ENCODE data around the gene ABCB8. TPM values are rescaled to one million over a fixed set of nuclear protein-coding genes. Genes with fewer than 3 reads are reported as not detected.

ABCB8 gene
- total and polyA plus RNA-seq, 7 experiments from 2014 or later = 13.8 to 88.0 (median 64.4) TPM

DNA sequence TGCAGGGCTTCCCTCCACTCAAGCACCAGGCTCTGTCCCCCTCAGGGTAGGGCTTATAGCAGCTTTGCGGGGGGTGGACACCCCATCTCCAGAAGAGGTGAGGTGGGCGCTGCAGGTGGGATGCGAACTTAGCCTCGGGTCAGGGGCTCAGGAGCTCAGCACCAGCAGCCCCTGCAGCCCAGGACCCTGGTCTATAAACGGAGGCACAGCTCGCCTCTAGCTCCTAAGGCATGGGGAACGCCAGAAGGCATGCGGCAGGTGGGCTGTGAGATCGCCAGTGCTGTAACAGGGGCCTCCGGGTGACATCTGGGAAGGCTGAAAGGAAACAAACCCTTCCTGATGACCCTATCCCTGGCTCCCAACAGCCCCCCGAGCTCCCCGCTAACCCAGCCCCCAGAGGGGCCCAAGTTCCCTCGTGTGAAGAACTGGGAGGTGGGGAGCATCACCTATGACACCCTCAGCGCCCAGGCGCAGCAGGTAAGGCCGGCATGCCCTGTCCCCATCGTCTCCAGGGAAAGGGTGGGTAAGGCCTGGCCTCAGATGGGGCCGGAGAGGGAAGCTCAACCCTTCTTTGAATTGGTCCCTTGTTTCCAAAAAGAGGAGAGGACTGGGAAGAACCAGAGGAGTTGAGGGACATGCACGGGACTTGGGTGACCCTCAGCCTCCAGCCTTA is 33.3 kb upstream of the ABCB8 start:
- Mint-ChIP-seq H3K36me3 (peaks cover 1 to 14% (median 8%) of the 10 kb centered on the region in 5 donors), H3K4me3 (peak overlapping the region in 9 of 10 donors; percentile 21 to 72 (median 63)), H3K27me3 (peaks cover 0 to 3% (median 0%) of the 10 kb centered on the region in 5 donors), H3K9me3 (peaks cover 0 to 21% (median 15%) of the 10 kb centered on the region in 11 donors), H3K27ac (peak overlapping the region in 8 of 9 donors; percentile 30 to 87 (median 61)), H3K4me1 (peaks cover 16 to 55% (median 45%) of the 10 kb centered on the region in 7 donors)
- ChIA-PET POLR2A (interaction anchor here (0.5 to 3.5 kb wide), 9 partner anchors 10 to 500 kb away, joined by 3 to 33 read pairs (median 10); partner anchors contain the start of gene ABCB8), CTCF (interaction anchor here (0.6 to 3.1 kb wide), 11 partner anchors 10 to 116 kb away, joined by 3 to 20 read pairs (median 3); partner anchors contain the start of gene ABCB8)
- intact Hi-C loops (cut with micrococcal nuclease) = loop anchor here in 1 of 2 donors (1.0 kb wide), 1 partner anchor 18 kb away; no protein-coding TSS in a partner anchor
- Histone ChIP-seq H3K36me3 (ENCODE audit: control insufficient read depth in 2 of 3, insufficient read depth in 3 of 3, low read length in 3 of 3) (no peaks in the 10 kb centered on the region), H3K27me3 (ENCODE audit: control insufficient read depth in 2 of 2, insufficient read depth in 2 of 2, low read length in 2 of 2) (no peaks in the 10 kb centered on the region), H3K27ac (ENCODE audit: low read depth, low read length) (peak overlapping the region; percentile 68), H3K4me3 (ENCODE audit: low read length) (peak overlapping the region; percentile 29), H3K9me3 (ENCODE audit: control insufficient read depth in 2 of 3, low read length in 3 of 3) (peaks cover 0 to 16% (median 9%) of the 10 kb centered on the region in 3 experiments), H3K4me1 (ENCODE audit: control insufficient read depth in 2 of 2, insufficient read depth in 2 of 2, low read length in 2 of 2) (peaks cover 8 to 57% of the 10 kb centered on the region in 2 donors)
- no peak for ATAC-seq
- no peak for DNase-seq

DNA sequence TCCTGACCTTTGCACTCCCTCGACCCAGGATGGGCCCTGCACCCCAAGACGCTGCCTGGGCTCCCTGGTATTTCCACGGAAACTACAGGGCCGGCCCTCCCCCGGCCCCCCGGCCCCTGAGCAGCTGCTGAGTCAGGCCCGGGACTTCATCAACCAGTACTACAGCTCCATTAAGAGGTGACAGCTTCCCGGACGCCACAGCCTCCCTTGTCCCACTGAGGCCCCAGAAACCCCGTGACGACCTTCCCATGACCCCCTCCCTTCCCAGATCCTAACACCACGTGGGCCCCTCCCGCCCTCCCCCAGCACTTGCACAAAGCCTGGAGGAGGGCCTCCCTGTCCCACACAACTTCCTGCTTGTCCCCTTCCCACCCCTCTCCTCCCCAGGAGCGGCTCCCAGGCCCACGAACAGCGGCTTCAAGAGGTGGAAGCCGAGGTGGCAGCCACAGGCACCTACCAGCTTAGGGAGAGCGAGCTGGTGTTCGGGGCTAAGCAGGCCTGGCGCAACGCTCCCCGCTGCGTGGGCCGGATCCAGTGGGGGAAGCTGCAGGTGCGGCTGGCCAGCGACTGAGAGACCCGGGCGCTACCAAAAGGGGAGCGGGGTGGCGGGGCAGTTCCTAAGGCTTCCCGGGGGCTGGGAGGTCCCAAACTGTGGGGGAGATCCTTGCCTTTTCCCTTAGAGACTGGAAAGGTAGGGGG is 31.7 kb upstream of the ABCB8 start:
- Histone ChIP-seq H3K36me3 (ENCODE audit: control insufficient read depth in 2 of 3, insufficient read depth in 3 of 3, low read length in 3 of 3) (peaks cover 0 to 4% (median 0%) of the 10 kb centered on the region in 3 experiments), H3K27me3 (ENCODE audit: control insufficient read depth in 2 of 2, insufficient read depth in 2 of 2, low read length in 2 of 2) (no peaks in the 10 kb centered on the region), H3K27ac (ENCODE audit: low read depth, low read length) (no peak overlapping the region), H3K4me1 (ENCODE audit: control insufficient read depth in 2 of 2, insufficient read depth in 2 of 2, low read length in 2 of 2) (peaks cover 8 to 59% of the 10 kb centered on the region in 2 donors), H3K4me3 (ENCODE audit: low read length) (no peak overlapping the region), H3K9me3 (ENCODE audit: control insufficient read depth in 2 of 3, low read length in 3 of 3) (peaks cover 0 to under 1% (median 0%) of the 10 kb centered on the region in 3 experiments)
- ChIA-PET POLR2A (interaction anchor here (1.0 to 3.4 kb wide), 7 partner anchors 8 to 22 kb away, joined by 3 to 17 read pairs (median 4); no protein-coding TSS in a partner anchor), CTCF (interaction anchor here (0.8 to 1.4 kb wide), 3 partner anchors 8 to 16 kb away, joined by 3 read pairs; no protein-coding TSS in a partner anchor)
- Mint-ChIP-seq H3K27ac (peak overlapping the region in 1 of 9 donors; percentile 38), H3K36me3 (peaks cover 0 to 4% (median 3%) of the 10 kb centered on the region in 5 donors), H3K27me3 (no peaks in the 10 kb centered on the region), H3K9me3 (peaks cover 0 to 6% (median 3%) of the 10 kb centered on the region in 11 donors), H3K4me1 (peaks cover 14 to 64% (median 40%) of the 10 kb centered on the region in 7 donors), H3K4me3 (peak overlapping the region in 7 of 10 donors; percentile 39 to 69 (median 55))
- ATAC-seq (no peak), DNase-seq (no peak)
- intact Hi-C loops (cut with micrococcal nuclease) = no loop called here

- CTCF ChIA-PET = interaction anchor here (0.8 to 1.6 kb wide), 4 partner anchors 8 to 17 kb away, joined by 3 to 4 read pairs (median 3); no protein-coding TSS in a partner anchor
- H3K27ac Mint-ChIP-seq = peak overlapping the region in 1 of 9 donors; percentile 41
- peaks cover 14 to 64% (median 40%) of the 10 kb centered on the region in 7 donors for H3K4me1 Mint-ChIP-seq
- POLR2A ChIA-PET = interaction anchor here (1.0 to 3.4 kb wide), 7 partner anchors 8 to 22 kb away, joined by 3 to 17 read pairs (median 4); no protein-coding TSS in a partner anchor
- H3K36me3 ChIP-seq (ENCODE audit: control insufficient read depth in 2 of 3, insufficient read depth in 3 of 3, low read length in 3 of 3) = peaks cover 0 to 10% (median 0%) of the 10 kb centered on the region in 3 experiments
- no peaks in the 10 kb centered on the region for H3K27me3 ChIP-seq (ENCODE audit: control insufficient read depth in 2 of 2, insufficient read depth in 2 of 2, low read length in 2 of 2)
- peaks cover 8 to 59% of the 10 kb centered on the region in 2 donors for H3K4me1 ChIP-seq (ENCODE audit: control insufficient read depth in 2 of 2, insufficient read depth in 2 of 2, low read length in 2 of 2)
- H3K9me3 Mint-ChIP-seq = peaks cover 0 to 5% (median 3%) of the 10 kb centered on the region in 11 donors
- DNase-seq (peak in 1 of 9 donors; percentile 21), ATAC-seq (no peak)
- H3K27me3 Mint-ChIP-seq = no peaks in the 10 kb centered on the region
- H3K4me3 ChIP-seq (ENCODE audit: low read length) = no peak overlapping the region
- no peak overlapping the region for H3K27ac ChIP-seq (ENCODE audit: low read depth, low read length)
- intact Hi-C loops (cut with micrococcal nuclease) = no loop called here
- H3K9me3 ChIP-seq (ENCODE audit: control insufficient read depth in 2 of 3, low read length in 3 of 3) = no peaks in the 10 kb centered on the region
- peak overlapping the region in 6 of 10 donors; percentile 6 to 69 (median 51) for H3K4me3 Mint-ChIP-seq
- H3K36me3 Mint-ChIP-seq = peaks cover 0 to 7% (median 3%) of the 10 kb centered on the region in 5 donors
These were observed 31.2 kb upstream of the ABCB8 start for GRCh38 chr7:150997075-150997511.

DNA sequence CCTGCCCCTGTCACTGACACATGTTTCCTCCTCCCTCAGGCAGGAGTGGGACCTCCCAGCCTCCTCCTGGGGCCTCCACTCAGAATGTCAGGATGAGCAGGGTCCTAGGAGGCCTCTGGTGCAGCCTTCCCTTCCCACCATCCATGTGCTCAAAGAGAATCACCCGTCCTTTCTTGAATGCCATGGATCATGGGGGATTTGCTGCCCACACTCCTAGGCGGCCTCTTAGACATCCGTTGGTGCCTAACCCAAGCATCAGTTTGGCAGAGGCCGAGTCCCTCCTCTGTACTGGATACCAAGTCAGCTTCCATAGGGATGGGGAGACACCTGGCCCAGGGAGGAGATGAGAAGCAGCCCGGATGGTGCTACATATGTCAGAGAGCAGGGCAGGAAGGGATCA is 30.4 kb upstream of the ABCB8 start:
- H3K27me3 Mint-ChIP-seq = no peaks in the 10 kb centered on the region
- H3K36me3 ChIP-seq (ENCODE audit: control insufficient read depth in 2 of 3, insufficient read depth in 3 of 3, low read length in 3 of 3) = peaks cover 0 to 17% (median 0%) of the 10 kb centered on the region in 3 experiments
- H3K4me1 ChIP-seq (ENCODE audit: control insufficient read depth in 2 of 2, insufficient read depth in 2 of 2, low read length in 2 of 2) = peaks cover 8 to 59% of the 10 kb centered on the region in 2 donors
- ATAC-seq (no peak), DNase-seq (no peak)
- H3K36me3 Mint-ChIP-seq = peaks cover 0 to 11% (median 2%) of the 10 kb centered on the region in 5 donors
- ChIA-PET POLR2A (interaction anchor here (0.6 to 3.4 kb wide), 6 partner anchors 8 to 24 kb away, joined by 3 to 17 read pairs (median 4); no protein-coding TSS in a partner anchor), CTCF (interaction anchor here (1.4 to 1.6 kb wide), 2 partner anchors 9 to 16 kb away, joined by 3 to 4 read pairs; no protein-coding TSS in a partner anchor)
- H3K4me3 Mint-ChIP-seq = peak overlapping the region in 8 of 10 donors; percentile 33 to 69 (median 48)
- H3K9me3 ChIP-seq (ENCODE audit: control insufficient read depth in 2 of 3, low read length in 3 of 3) = no peaks in the 10 kb centered on the region
- H3K9me3 Mint-ChIP-seq = peaks cover 0 to 2% (median 0%) of the 10 kb centered on the region in 11 donors
- no peak overlapping the region for H3K27ac ChIP-seq (ENCODE audit: low read depth, low read length)
- H3K4me1 Mint-ChIP-seq = peaks cover 14 to 60% (median 40%) of the 10 kb centered on the region in 7 donors
- peak overlapping the region in 2 of 9 donors; percentile 10 to 32 for H3K27ac Mint-ChIP-seq
- H3K27me3 ChIP-seq (ENCODE audit: control insufficient read depth in 2 of 2, insufficient read depth in 2 of 2, low read length in 2 of 2) = no peaks in the 10 kb centered on the region
- H3K4me3 ChIP-seq (ENCODE audit: low read length) = no peak overlapping the region
- intact Hi-C loops (cut with micrococcal nuclease) = no loop called here

DNA sequence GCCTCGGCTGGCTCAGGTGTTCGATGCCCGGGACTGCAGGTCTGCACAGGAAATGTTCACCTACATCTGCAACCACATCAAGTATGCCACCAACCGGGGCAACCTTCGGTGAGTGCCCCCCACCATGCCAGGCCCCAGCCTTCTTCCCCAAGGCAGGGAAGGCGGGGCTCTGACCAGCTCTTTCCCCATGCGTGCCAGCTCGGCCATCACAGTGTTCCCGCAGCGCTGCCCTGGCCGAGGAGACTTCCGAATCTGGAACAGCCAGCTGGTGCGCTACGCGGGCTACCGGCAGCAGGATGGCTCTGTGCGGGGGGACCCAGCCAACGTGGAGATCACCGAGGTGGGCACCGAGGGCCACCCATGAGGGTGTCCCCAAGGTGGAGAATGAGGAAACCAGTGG is 29.9 kb upstream of the ABCB8 start:
- Mint-ChIP-seq H3K4me3 (peak overlapping the region in 5 of 10 donors; percentile 20 to 69 (median 55)), H3K27me3 (no peaks in the 10 kb centered on the region), H3K9me3 (peaks cover 0 to 2% (median 0%) of the 10 kb centered on the region in 11 donors), H3K4me1 (peaks cover 14 to 57% (median 40%) of the 10 kb centered on the region in 7 donors), H3K27ac (peak overlapping the region in 3 of 9 donors; percentile 19 to 67 (median 32)), H3K36me3 (peaks cover 0 to 13% (median 2%) of the 10 kb centered on the region in 5 donors)
- ATAC-seq (no peak), DNase-seq (no peak)
- Histone ChIP-seq H3K9me3 (ENCODE audit: control insufficient read depth in 2 of 3, low read length in 3 of 3) (no peaks in the 10 kb centered on the region), H3K27me3 (ENCODE audit: control insufficient read depth in 2 of 2, insufficient read depth in 2 of 2, low read length in 2 of 2) (no peaks in the 10 kb centered on the region), H3K36me3 (ENCODE audit: control insufficient read depth in 2 of 3, insufficient read depth in 3 of 3, low read length in 3 of 3) (peaks cover 0 to 20% (median 0%) of the 10 kb centered on the region in 3 experiments), H3K4me3 (ENCODE audit: low read length) (no peak overlapping the region), H3K27ac (ENCODE audit: low read depth, low read length) (no peak overlapping the region), H3K4me1 (ENCODE audit: control insufficient read depth in 2 of 2, insufficient read depth in 2 of 2, low read length in 2 of 2) (peaks cover 8 to 59% of the 10 kb centered on the region in 2 donors)
- CTCF ChIA-PET = interaction anchor here (0.7 to 1.6 kb wide), 2 partner anchors 9 to 16 kb away, joined by 3 to 4 read pairs; no protein-coding TSS in a partner anchor
- POLR2A ChIA-PET = interaction anchor here (0.6 to 3.4 kb wide), 4 partner anchors 10 to 24 kb away, joined by 3 to 17 read pairs (median 4); no protein-coding TSS in a partner anchor
- intact Hi-C loops (cut with micrococcal nuclease) = no loop called here

Data from naive thymus-derived CD4-positive, alpha-beta T cell (primary cell).